ENCODE measurements around the gene PRH2.

Gene PRH2
- total RNA-seq: 0 to 0.44 (median 0) reads per million in 4 experiments

DNA sequence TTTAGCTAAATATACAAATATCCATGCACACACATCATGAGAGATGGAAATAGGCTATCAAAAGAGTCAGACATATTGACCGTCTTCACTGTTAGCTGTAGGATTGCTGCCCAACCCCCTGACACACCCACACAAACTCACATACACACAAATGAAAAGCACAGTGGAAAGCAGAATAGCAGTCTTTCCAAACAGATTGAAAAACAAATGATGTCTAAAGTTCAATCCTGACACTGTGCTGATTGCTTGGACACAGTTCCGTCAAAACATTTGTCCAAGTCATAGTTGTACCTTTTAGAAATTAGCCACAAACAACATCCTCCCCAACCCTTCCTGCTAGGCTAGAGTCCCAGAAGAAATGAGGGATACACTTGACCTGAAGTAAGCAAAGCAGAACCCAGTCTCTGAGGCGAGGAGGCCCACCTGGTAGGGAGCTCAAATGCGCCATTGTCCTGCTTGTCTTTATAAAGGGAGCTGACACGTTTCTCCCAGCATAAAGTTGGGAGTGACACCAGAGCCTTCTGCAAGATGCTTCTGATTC lies at the start of gene PRH2:
PRH2 (plus strand) TSS at position 491 of the 541 bp plus-strand sequence; CDS start at position 529, 38 bp downstream.
- no peak for DNase-seq

DNA sequence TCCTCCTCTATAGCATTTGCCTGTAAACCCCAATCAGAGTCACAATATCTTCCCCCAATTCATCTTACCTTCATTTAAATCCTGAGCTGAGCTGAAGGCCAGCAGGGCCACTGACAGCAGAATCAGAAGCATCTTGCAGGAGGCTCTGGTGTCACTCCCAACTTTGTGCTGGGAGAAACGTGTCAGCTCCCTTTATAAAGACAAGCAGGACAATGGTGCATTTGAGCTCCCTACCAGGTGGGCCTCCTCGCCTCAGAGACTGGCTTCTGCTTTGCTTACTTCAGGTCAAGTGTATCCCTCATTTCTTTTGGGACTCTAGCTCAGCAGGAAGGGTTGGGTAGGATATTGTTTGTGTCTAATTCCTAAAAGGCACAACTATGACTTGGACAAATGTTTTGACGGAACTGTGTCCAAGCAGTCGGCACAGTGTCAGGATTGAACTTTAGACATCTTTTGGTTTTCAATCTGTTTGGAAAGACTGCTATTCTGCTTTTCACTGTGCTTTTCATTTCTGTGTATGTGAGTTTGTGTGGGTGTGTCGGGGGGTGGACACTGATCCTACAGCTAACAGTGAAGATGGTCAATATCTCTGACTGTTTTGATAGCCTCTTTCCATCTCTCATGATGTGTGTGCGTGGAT lies 44.8 kb upstream of the PRH2 start, which contains the start of gene PRH1:
PRH1 (minus strand) TSS at position 170 of the 640 bp plus-strand sequence; CDS start at position 132, 38 bp downstream.
- no peak for DNase-seq

DNA sequence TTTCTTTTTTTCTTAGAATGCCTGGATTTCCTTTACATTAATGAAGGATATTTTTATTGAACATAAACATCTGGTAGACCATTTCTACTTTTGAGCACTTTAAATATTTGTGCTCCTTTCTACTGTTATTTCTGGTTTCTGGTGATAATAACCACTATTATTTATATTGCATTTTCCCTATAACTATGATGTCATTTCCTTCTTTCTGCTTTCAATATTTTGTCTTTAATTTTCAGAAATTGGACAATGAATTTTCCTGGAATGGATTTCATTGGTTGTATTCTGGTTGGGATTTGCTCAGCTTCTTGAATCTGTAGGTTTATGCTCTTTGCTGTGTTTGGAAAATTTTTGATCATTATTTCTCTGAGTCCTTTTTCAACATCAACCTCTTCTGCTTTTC lies 39.8 kb upstream of the PRH2 start:
- DNase-seq: no peak

DNA sequence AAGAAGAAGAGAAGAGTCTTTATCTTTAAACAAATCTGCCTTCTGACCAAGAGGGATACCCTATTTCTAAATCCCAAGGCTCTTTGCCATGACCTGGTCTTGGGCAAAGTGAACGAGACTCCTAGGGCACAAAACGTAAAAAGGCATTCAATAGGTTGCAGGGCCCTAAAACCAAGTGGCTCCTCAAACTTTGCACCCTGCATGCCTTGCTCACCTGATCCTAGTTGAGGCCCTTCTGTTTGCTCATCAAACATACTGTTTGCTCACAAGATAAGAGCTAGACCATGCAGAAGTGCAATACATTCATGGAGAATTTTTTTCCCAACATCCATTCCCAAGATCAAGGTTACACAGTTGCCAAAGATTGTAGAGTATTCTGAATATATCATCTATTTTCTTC lies 37.1 kb upstream of the PRH2 start:
- DNase-seq: no peak

DNA sequence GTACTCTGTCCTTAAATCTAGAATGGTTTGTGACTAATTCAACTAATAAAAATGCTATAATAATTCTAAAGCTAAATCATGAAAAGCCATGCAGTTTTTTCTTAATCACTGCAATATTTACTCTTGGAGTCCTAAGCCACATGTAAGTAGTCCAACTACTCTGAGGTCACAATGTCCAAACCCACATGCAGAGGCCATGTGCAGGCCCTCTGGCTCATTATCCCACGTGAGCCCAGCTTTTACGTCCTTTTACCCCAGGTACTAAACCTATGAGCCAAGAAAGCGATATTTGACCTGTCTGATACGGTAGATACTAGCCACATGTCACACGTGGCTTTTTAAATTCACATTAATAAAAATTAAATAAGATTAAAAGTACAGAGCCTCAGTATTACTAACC lies 32.2 kb upstream of the PRH2 start:
- no peak for DNase-seq

DNA sequence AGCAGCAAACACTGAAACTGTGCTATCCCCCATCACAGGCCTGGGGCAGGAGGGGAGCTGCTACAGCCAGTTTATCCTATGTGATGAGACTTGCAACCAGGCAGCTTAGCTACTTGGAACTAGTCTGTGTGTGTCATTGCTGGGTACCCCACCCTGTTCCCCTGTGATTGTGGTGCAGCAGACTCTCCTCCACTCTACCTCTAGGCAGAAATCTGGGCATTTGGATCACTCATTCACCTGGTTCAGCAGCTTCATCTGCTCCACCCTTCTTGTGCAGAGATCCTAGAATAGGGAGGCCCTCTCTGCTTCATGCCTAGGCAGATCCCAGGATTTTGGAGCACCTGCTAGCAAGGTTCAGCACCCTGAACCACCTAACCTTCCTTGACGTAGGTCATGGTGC lies 28.5 kb upstream of the PRH2 start:
- no peak for DNase-seq

DNA sequence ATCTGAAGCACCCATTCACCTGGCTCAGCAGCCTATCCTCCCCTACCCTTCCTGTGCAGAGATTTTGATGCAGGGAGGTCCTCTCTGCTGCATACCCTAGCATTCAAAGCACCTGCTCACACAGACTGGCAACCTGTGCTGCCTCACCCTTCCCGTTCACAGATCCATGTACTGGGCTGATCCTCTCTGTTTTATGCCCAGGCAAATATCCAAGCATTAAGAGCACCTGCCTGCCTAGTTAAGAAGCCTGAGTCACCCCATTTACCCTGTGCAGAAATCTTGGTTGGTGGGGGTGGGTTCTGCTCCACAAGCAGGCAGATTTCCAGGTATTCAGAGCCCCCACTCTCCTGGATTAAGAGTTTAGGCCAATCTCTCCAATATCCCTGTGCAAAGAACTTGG lies 28.1 kb upstream of the PRH2 start:
- no peak for DNase-seq

DNA sequence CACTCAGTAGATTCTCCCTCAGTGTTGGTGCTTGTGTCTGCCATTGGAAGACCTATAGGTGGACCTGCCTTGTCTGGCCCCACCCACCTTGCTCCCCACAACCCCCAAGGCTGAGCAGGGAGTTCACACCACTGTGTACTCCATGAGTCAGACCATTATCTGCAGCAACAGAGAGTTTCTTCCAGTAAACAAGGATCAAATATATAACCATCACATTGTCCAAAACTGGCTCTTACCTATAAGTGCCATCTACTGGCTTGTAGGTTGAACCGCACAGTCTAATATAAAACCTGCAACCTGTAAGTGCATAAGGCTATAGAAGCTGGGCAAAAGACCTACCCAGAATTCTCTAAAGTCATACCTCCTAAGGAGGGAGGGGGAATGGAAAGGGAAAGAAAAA lies 27.6 kb upstream of the PRH2 start:
- no peak for DNase-seq

DNA sequence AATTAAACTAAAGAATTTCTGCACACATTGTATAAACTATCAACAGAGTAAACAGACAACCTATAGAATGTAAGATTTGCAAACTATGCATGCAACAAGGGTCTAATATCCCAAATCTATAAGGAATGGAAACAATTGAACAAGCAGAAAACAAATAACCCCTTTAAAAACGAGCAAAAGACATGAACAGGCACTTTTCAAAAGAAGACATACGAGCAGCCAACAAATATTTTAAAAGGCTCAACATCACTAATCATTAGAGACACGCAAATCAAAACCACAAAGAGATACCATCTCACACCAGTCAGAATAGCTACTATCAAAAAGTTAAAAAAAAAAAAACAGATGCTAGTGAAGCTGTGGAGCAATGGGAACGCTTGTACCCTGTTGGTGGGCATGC lies 24.4 kb upstream of the PRH2 start:
- no peak for DNase-seq

DNA sequence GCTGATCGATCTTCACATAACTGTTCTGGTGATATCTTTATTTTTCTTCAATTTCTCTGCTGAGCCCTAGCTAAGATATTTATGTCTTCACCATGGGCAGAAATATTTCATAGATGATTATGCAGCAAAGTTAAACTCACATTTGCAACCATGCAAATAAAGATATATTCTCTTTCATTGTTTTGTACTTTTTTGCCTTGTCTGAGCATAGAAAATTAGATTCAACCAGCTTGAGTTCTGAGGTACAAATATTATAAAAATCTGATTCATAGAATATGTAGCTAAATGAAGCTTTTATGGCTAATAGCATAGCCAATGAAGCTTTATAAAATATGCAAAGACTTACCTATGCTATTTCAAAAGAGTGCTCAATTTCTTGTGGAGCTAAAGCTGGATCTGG lies 19.6 kb upstream of the PRH2 start, which contains the start of gene TAS2R13:
TAS2R13 (minus strand) TSS at position 101 of the 400 bp plus-strand sequence. CDS start 264 bp downstream, outside the sequence.
- DNase-seq: no peak

DNA sequence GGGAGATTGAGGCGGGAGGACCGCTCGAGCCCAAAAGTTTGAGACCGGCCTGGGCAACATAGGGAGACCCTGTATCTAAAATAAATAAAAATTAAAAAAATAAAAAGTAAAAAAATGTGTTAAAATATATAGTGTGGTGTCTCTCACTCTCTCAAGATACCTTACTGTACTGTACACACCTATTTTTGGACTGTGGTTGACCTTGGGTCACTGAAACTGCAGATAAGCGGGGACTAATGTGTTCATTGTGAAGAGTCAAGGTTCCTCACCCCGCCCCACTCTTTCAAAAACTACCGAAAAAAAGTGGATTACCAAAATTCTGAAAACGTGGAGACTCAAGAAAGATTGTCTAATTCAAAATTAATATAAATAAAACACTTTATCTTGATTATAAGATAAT lies 18.7 kb upstream of the PRH2 start:
- no peak for DNase-seq

DNA sequence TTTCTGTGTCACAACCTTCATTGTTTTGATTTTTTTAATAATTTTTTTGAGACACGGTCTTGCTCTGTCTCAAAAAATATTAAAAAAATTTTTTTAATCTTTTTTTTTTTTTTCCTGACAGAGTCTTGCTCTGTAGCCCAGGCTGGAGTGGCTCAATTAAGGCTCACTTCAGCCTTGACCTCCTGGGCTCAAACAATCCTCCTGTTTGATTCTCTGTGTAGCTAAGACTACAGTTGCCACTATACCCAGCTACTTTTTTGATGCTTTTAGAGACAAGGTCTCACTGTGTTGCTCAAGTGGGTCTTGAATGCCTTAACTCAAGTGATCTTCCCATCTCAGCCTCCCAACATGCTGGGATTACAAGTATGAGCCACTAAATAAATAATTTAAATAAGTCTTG lies 9.2 kb upstream of the PRH2 start:
- no peak for DNase-seq

DNA sequence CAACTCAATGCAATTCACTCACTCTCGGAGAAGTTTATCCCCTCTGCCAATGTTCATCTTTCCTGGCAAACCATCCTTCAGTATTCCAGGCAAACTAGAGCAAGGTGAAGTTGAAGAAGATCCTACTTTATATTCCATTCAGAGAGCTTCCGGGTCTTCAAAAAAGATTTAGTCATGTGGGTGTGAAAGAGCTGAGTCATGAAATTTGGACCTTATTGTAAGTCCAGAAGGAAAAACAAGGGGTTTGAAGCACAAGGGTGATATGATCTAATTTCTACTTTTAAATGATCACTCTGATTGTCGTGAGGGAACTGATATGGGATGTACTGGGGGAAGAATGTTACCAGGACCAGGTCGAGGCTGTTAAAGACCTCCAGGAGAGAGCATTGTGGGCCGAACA lies 2.8 kb upstream of the PRH2 start:
- DNase-seq: no peak

DNA sequence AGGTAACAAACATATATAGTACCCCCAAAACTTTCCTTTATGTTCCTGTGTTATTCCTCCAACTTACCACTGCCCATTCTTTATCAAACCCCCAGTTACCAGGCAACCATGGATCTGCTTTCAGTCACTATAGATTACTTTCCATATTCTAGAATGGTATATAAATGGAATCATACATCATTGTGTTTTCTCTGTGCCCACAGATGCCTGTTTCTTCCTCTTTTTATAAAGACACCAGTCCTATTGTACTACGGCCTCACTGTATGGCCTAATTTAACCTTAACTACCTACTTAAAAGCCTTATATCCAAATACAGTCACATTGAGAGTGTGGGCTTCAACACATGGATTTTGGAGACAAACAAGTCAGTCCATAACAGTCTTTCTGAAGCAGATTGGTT lies 7.5 kb downstream of the PRH2 start:
- DNase-seq: no peak

DNA sequence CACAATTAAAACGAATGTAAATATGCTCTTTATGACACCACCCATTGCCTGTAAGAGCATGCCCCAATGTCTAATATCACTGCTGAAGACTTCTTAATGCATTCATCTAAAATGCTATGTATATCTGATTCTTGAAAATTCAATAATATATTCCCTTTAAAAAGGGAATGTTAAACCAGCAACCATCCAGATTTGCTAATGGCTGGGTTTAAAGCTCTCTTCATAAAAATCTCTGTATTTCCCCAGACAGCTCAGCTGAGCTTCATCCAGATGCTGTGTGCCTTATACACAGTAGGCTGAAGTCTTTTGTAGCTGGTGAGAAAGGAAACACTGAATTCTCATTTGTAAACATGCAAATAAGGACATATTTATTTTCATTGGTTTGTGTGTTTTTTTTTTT lies 10.1 kb downstream of the PRH2 start, which contains the start of gene TAS2R14:
TAS2R14 (minus strand) TSS at position 101 of the 400 bp plus-strand sequence; CDS start at position 45, 56 bp downstream.
- no peak for DNase-seq

DNA sequence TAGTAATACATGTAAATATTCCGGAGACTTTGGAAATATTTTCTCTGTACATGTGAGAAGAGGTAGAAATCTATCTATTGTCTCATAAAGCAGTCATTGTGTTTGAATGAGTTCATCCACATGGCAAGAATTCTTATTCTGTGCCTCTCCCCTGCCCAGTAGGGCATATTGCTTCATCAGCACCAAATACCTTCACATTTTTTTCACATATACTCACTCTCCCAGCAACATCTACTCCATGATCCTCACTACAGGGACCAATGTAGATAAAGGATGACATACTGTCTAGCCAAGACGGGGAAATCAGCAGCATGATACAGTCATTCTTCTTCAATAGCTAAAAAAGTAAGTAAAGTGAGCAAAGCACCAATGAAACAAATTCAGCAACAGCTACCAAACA lies 11.4 kb downstream of the PRH2 start:
- DNase-seq: no peak

DNA sequence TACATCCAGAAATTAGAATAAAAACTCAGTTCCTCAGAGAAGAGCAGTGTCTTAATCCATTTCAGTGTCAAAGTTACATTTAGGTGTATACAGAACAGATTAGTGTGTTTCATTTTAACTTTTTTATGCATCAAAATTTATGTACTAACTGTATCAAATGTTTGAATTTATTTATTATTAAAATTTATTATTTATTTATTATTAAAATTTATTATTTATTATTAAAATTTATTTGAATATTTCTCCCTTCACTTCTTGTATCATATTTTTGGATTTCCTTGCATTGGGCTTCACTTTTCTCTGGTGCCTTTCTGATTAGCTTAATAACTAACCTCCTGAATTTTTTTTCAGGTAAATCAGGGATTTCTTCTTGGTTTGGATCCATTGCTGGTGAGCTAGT lies 12.3 kb downstream of the PRH2 start:
- DNase-seq: no peak

DNA sequence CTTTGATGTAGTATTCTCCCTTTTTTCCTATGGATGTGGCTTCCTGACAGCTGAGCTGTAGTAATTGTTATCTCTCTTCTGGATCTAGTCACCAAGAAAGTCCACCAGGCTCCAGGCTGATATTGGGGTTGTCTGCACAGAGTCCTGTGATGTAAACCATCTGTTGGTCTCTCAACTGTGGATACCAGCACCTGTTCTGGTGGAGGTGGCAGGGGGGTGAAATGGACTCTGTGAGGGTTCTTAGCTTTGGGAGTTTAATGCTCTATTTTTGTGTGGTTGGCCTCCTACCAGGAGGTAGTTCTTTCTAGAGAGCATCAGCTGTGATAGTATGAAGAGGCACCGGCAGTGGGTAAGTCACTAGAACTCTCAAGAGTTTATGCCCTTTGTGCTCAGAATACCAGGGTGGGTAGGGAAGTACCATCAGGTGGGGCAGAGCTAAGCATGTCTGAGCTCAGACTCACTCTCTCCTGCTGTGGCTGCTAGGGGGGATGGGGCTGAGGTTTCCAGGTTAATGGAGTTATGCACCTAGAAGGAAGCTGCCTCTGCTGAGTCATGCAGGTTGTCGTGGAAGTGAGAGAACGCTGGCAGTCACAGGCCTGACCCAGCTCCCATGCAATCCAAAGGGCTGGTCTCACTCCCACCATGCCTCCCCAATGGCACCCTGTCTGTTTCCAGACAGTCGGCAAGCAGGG lies 13.0 kb downstream of the PRH2 start:
- no peak for DNase-seq

DNA sequence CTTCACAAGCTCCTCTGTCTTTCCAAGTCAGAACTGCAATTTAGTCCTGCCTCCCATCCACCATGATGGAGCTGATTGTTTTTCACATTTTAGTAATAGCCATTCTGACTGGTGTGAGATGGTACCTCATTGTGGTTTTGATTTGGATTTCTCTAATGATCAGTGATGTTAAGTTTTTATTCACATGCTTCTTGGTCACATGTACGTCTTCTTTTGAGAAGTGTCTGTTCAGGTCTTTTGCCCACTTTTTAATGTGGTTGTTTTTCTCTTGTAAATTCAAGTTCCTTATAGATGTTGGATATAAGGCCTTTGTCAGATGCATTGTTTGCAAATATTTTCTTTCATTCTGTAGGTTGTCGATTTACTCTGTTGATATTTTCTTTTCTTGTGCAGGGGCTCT lies 14.1 kb downstream of the PRH2 start:
- no peak for DNase-seq

DNA sequence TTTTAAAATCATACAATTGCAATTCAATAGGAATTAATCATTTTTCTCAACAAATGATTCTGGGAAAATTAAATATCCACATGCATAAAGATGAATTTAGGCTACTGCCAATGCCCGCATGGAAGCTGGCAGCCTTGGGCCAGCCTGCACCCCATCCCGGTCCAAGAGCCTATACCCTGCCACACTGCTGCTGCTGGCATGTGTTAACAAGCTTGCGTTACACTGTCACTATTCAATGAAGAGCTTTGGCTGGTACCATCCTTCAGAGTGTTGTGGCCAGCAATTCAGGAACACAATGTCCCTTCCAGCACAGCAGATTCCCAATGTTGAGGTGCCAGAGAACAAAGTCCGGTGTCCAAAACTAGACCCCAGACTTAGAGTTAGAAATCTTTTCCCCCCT lies 23.6 kb downstream of the PRH2 start:
- no peak for DNase-seq

DNA sequence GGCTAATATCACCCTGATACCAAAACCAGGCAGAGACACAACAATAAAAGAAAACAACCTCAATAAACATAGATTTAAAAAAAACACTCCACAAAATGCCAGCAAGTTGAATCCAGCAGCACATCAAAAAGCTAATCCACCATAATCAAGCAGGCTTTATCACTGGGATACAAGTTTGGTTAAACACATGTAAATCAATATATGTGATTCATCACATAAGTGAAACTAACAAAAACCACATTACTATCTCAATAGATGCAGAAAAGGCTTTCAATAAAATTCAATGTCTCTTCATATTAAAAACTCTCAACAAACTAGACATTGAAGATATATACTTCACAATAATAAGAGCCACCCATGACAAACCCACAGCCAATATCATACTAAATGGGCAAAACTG lies 27.0 kb downstream of the PRH2 start:
- no peak for DNase-seq

DNA sequence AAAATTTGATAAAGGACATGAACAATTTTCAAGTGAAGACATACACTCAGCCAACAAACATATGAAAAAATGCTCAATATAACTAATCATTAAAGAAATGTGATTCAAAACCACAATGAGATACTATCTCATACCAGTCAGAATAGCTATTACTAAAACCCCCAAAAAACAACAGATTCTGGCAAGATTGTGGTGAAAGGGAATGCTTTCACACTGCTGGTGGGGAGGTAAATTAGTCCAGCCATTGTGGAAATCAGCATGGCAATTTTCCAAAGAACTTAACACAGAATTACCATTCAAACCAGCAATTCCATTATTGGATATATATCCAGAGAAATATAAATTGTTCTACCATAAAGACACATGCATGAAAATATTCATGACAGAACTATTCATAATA lies 28.7 kb downstream of the PRH2 start:
- DNase-seq: no peak

DNA sequence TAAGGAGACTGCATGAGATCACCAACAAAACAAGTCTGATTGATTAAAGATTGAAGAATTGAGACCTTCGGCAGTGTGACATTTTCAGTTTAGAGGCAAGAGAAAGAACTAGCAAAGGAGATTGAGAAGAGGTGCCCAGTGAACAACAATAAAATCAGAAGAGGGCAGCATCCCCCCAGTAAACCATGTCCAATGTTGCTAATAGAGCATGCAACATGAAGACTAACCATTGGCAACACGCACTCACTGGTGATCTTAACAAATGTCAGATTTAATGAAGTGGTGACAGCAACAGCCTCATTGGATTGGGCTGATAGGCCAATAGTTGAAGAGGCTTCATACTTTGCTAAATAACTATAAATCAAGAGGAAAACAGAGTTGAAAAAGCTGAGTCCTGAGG lies 30.8 kb downstream of the PRH2 start:
- no peak for DNase-seq

DNA sequence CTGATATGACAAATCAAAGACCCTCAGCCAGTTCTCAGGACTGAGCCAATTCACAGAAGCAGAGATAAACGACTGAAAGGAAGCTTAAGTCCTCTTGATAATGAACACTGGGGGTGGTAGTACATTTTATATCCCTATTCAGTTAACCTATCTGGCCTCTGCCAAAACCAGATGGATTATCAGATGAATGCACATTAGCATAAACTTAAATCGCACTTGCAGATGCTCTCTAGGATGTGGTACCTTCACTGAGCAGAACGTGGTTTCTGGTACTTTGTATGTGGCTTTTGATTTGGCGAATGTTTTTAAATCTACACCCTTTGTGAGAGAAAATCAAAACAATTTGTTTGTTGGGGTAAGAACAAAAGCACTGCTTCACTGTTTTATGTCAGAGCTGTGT lies 31.2 kb downstream of the PRH2 start:
- no peak for DNase-seq

All from effector CD8-positive, alpha-beta T cell (primary cell).